Memory B cell (primary cell): ENCODE measurements around the gene WDFY3.

Experiments used
- ATAC-seq: fragments of 150-1000 bp; cut with Tn5 transposase; 2 replicates; pipeline ENCODE4 v1.10.0; 2021; ENCODE audit warnings: low read depth, mild to moderate bottlenecking, moderate library complexity
- DNase-seq, 2 donors: peaks; one replicate each; pipeline ENCODE4 v3.0.0; 2022; ENCODE audit warnings: low spot score in 2 of 2
- H3K27ac Mint-ChIP-seq: one replicate; pipeline ENCODE4 v1.8.0; 2022; ENCODE audit warnings: mild to moderate bottlenecking, moderate library complexity, mixed read lengths
- H3K27me3 Mint-ChIP-seq: one replicate; pipeline ENCODE4 v1.8.0; 2022; ENCODE audit warnings: mixed read lengths
- H3K36me3 Mint-ChIP-seq: one replicate; pipeline ENCODE4 v1.8.0; 2022; ENCODE audit warnings: mild to moderate bottlenecking, mixed read lengths
- H3K4me1 Mint-ChIP-seq: one replicate; pipeline ENCODE4 v1.8.0; 2022; ENCODE audit warnings: mixed read lengths
- H3K4me3 Mint-ChIP-seq: one replicate; pipeline ENCODE4 v1.8.0; 2022; ENCODE audit warnings: mild to moderate bottlenecking, moderate library complexity, mixed read lengths
- H3K9me3 Mint-ChIP-seq: one replicate; pipeline ENCODE4 v1.8.0; 2022; ENCODE audit warnings: mixed read lengths

The WDFY3 gene

GRCh38 chr4:84800256-84800655 lies 166.2 kb downstream of the WDFY3 start:
- Mint-ChIP-seq H3K27ac (no peak overlapping the region), H3K4me1 (no peaks in the 10 kb centered on the region), H3K4me3 (no peak overlapping the region), H3K36me3 (no peaks in the 10 kb centered on the region), H3K9me3 (no peaks in the 10 kb centered on the region), H3K27me3 (no peaks in the 10 kb centered on the region)
- no peak for DNase-seq
- ATAC-seq = no peak

- no peaks in the 10 kb centered on the region for H3K4me1 Mint-ChIP-seq
- no peaks in the 10 kb centered on the region for H3K9me3 Mint-ChIP-seq
- H3K27ac Mint-ChIP-seq = no peak overlapping the region
- no peaks in the 10 kb centered on the region for H3K36me3 Mint-ChIP-seq
- ATAC-seq = no peak
- no peak overlapping the region for H3K4me3 Mint-ChIP-seq
- H3K27me3 Mint-ChIP-seq = no peaks in the 10 kb centered on the region
- no peak for DNase-seq
These were observed 167.2 kb downstream of the WDFY3 start for GRCh38 chr4:84799318-84799717.

- H3K27ac Mint-ChIP-seq = no peak overlapping the region
- DNase-seq (no peak), ATAC-seq (no peak)
- H3K4me1 Mint-ChIP-seq = no peaks in the 10 kb centered on the region
- no peaks in the 10 kb centered on the region for H3K27me3 Mint-ChIP-seq
- no peaks in the 10 kb centered on the region for H3K9me3 Mint-ChIP-seq
- H3K4me3 Mint-ChIP-seq = no peak overlapping the region
- H3K36me3 Mint-ChIP-seq = no peaks in the 10 kb centered on the region
These were observed 170.1 kb downstream of the WDFY3 start for GRCh38 chr4:84796394-84796793.

DNA sequence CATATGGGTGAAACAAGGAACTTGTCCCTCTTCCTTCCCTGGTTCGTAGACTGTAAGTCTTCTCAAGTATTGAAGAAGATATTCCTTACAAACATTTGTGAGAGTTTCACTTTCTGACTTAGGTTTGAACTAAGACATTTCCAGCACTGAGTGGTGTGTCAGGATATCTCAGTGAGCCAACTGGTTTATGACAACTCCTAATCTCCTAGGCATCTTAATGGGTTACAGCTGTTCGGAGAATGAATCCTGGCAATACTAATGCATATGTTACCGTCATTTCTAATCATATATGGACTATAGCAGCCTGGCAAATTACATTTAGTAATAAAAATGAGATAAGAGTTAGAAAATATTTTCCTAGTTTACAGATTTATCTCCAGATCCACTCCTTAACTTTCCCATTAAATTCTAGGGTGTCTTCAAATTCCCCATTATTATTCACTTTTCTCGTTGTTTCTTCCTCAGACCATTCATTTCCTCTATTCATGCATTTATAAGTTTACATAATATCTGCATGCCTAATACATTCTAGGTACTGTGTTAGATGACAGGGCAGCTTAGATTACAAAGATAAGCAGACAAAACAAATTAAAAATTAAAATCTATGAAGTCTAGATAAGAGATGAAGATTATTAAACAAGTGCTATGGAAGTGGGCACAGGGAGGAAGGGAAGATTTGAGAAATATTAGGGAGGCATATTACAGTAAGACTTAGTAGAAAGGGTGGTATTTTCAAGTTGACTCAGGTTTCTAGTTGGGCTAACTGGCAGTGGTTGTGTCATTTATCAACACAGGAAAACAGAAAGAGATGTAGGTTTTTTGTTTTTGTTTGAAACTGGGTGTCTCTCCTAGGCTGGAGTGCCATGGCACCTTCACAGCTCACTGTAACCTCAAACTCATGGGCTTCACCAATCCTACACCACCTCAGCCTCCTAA lies 173.9 kb downstream of the WDFY3 start:
- Mint-ChIP-seq H3K27ac (no peak overlapping the region), H3K4me3 (no peak overlapping the region), H3K36me3 (no peaks in the 10 kb centered on the region), H3K27me3 (peaks cover 2% of the 10 kb centered on the region), H3K4me1 (no peaks in the 10 kb centered on the region), H3K9me3 (no peaks in the 10 kb centered on the region)
- DNase-seq (no peak), ATAC-seq (no peak)

DNA sequence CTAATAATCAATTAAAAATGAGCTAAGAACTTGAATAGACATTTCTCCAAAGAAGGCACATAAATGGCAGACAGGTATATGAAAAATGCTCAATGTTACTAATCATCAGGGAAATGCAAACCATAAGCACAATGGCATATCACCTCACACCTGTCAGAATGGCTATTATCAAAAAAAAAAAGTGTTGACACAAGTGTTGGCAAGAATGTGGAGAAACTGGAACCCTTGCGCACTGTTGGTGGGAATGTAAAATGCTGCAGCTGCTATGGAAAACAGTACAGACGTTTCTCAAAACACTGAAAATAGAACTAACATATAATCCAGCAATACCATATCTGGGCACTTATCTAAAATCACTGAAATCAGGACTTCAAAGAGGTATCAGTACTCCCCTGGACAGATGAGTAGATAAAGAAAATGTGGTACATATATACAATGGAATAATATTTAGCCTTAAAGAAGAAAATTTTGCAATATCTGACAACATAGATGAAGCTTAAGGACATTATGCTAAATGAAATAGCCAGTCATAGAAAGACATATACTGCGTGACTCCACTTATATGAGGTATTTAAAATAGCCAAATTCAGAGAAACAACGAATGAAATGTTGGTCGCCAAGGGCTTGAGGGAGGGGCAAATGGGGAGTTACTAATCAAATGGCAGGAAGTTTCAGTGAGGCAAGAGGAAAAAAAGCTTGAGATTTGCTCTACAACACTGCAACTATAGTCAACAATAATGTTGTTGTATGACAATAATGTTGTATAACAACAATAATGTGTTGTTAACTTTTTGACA lies 175.5 kb downstream of the WDFY3 start:
- H3K36me3 Mint-ChIP-seq = no peaks in the 10 kb centered on the region
- no peak for ATAC-seq
- H3K4me1 Mint-ChIP-seq = no peaks in the 10 kb centered on the region
- H3K4me3 Mint-ChIP-seq = no peak overlapping the region
- H3K27me3 Mint-ChIP-seq = peaks cover 2% of the 10 kb centered on the region
- no peak overlapping the region for H3K27ac Mint-ChIP-seq
- no peak for DNase-seq
- H3K9me3 Mint-ChIP-seq = no peaks in the 10 kb centered on the region

DNA sequence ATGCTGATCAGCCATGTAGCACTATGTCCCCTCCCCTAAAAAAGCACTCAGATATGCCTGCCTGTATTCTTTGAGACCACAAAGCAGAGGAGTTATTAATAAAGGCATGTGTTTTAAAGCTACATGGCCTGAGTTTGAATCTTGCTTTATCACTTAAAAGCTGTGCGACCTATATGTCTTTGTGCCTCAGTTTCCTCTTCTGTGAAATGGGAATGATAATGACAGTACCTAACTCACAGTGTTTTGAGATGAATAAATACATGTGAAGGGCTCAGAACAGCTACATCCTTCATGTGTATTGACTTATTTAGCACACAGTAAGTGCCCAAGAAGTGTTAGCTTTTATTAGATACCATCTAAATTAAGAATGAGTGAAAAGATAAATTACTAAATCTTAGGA lies 180.0 kb downstream of the WDFY3 start:
- H3K36me3 Mint-ChIP-seq = no peaks in the 10 kb centered on the region
- H3K27me3 Mint-ChIP-seq = peaks cover 2% of the 10 kb centered on the region
- DNase-seq (no peak), ATAC-seq (no peak)
- H3K9me3 Mint-ChIP-seq = no peaks in the 10 kb centered on the region
- no peak overlapping the region for H3K4me3 Mint-ChIP-seq
- no peak overlapping the region for H3K27ac Mint-ChIP-seq
- H3K4me1 Mint-ChIP-seq = no peaks in the 10 kb centered on the region

- no peak overlapping the region for H3K27ac Mint-ChIP-seq
- ATAC-seq = no peak
These were observed 184.0 kb downstream of the WDFY3 start for GRCh38 chr4:84782517-84782916.

GRCh38 chr4:84780719-84781118 lies 185.8 kb downstream of the WDFY3 start:
- Mint-ChIP-seq H3K27me3 (no peaks in the 10 kb centered on the region), H3K27ac (no peak overlapping the region), H3K4me3 (no peak overlapping the region), H3K4me1 (no peaks in the 10 kb centered on the region), H3K9me3 (no peaks in the 10 kb centered on the region), H3K36me3 (no peaks in the 10 kb centered on the region)
- DNase-seq = no peak
- ATAC-seq = no peak

More at GRCh38 chr4:84782517-84782916, 184.0 kb downstream of the WDFY3 start:
- Mint-ChIP-seq H3K4me1 (no peaks in the 10 kb centered on the region), H3K9me3 (no peaks in the 10 kb centered on the region), H3K4me3 (no peak overlapping the region), H3K36me3 (no peaks in the 10 kb centered on the region), H3K27me3 (no peaks in the 10 kb centered on the region)
- DNase-seq = no peak

- Mint-ChIP-seq H3K27ac (no peak overlapping the region), H3K27me3 (no peaks in the 10 kb centered on the region), H3K9me3 (no peaks in the 10 kb centered on the region), H3K36me3 (no peaks in the 10 kb centered on the region), H3K4me3 (no peak overlapping the region), H3K4me1 (no peaks in the 10 kb centered on the region)
- ATAC-seq = no peak
- DNase-seq = no peak
These were observed 188.4 kb downstream of the WDFY3 start for GRCh38 chr4:84778041-84778440.

DNA sequence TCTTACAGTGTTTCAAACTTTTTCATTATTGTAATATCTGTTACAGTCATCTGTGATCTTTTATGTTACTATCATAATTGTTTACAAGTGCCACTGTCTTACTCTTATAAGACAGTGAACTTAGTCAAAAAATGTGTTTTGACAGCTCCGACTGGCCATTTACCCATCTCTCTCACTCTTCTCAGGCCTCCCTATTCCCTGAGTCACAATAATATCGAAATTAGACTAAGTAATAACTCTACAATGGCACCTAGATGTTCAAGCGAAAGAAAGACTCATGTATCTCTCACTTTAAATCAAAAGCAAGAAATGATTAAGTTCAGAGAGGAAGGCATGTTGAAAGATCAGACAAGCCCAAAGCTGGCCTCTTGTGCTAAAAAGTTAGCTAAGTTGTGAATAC lies 199.3 kb downstream of the WDFY3 start:
- no peaks in the 10 kb centered on the region for H3K9me3 Mint-ChIP-seq
- ATAC-seq (no peak), DNase-seq (no peak)
- no peaks in the 10 kb centered on the region for H3K27me3 Mint-ChIP-seq
- no peaks in the 10 kb centered on the region for H3K36me3 Mint-ChIP-seq
- H3K27ac Mint-ChIP-seq = no peak overlapping the region
- peaks cover 5% of the 10 kb centered on the region for H3K4me1 Mint-ChIP-seq
- no peak overlapping the region for H3K4me3 Mint-ChIP-seq

DNA sequence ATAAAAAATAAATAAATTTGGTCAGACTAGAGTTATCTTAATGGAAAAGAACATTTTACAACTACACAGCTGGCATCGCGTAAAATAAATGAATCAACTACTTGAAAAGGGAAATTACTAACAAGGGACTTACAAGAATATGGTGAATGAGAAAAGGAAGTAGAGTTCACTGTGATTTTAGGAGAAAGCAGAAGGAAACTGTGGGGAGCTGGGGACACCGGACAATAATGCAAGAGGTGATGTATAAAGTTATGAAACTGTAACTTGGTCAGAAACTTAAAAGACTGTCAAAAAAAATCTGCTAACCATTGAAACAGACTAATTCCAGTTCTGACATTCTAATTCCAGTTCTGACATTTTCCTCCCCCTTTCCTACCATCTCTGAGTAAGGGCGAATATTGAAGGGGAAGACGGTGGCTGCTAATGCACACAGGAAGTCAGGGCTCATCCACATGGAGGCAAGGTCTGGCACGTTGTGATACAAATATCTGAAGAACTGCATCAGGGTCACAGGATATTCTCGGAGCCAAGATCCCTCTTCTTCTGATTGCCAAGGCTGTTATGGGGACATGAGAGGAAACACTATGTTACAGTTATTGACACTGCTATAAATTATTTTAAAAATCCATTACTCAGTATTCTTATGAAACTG lies 213.0 kb downstream of the WDFY3 start:
- Mint-ChIP-seq H3K27me3 (no peaks in the 10 kb centered on the region), H3K4me3 (no peak overlapping the region), H3K27ac (no peak overlapping the region), H3K36me3 (no peaks in the 10 kb centered on the region), H3K4me1 (no peaks in the 10 kb centered on the region), H3K9me3 (no peaks in the 10 kb centered on the region)
- ATAC-seq (no peak), DNase-seq (no peak)

- Mint-ChIP-seq H3K9me3 (no peaks in the 10 kb centered on the region), H3K4me3 (no peak overlapping the region), H3K4me1 (no peaks in the 10 kb centered on the region), H3K27me3 (no peaks in the 10 kb centered on the region), H3K27ac (no peak overlapping the region), H3K36me3 (no peaks in the 10 kb centered on the region)
- ATAC-seq (no peak), DNase-seq (no peak)
These were observed 214.8 kb downstream of the WDFY3 start for GRCh38 chr4:84751707-84752106.

DNA sequence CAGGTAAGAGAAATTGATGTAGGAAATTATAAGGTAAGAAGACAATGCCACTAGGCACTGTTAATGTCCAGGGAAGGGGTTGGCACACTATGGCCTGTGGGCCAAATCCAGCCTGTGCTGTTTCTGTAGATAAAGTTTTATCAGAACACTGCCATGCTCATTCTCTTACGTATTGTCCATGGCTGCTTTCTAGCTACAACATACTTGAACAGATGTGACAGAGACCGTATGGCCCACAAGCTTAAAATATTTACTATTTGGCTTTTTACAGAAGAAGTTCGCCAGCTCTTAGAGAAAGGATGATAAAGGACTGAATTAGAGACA lies 215.6 kb downstream of the WDFY3 start:
- no peaks in the 10 kb centered on the region for H3K4me1 Mint-ChIP-seq

GRCh38 chr4:84750260-84750959 lies 216.1 kb downstream of the WDFY3 start:
- Mint-ChIP-seq H3K27ac (no peak overlapping the region), H3K4me1 (no peaks in the 10 kb centered on the region), H3K27me3 (no peaks in the 10 kb centered on the region), H3K4me3 (no peak overlapping the region), H3K9me3 (no peaks in the 10 kb centered on the region), H3K36me3 (no peaks in the 10 kb centered on the region)
- DNase-seq (peak in 1 of 2 donors; percentile 2), ATAC-seq (no peak)

More for the DNA sequence above, 215.6 kb downstream of the WDFY3 start:
- no peak for DNase-seq
- no peak overlapping the region for H3K4me3 Mint-ChIP-seq
- H3K36me3 Mint-ChIP-seq = no peaks in the 10 kb centered on the region
- no peaks in the 10 kb centered on the region for H3K9me3 Mint-ChIP-seq
- H3K27me3 Mint-ChIP-seq = no peaks in the 10 kb centered on the region
- H3K27ac Mint-ChIP-seq = no peak overlapping the region
- ATAC-seq = no peak
